Measurements from ENCODE around the gene TFF2.
A peak's percentile ranks its signal among the peaks of the same experiment; 100 is the strongest.

The TFF2 gene

DNA sequence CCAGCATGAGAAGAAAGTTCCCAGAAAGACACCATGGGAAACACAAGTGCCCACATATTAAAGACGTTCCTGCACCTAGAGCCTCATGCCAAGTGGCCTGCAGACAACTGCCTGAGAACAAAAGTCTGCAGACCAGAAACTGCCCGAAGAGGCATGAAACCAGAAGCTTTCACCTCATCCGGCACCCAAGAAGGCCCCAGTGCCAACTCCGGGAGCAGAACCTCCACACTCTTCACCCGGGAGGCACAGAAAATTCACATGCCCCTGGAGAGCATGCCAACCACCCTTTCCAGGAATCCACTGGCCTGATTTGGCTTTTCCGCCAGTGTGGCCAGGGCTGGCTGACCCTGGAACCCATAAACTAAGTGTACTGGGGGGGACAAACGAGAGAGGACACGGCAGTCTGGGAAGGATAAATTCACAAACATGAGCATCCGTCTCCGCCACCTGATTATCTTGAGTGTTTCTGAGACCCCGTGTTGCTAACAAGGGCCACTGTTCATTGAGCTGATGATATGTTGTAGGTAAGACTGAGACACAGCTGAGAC is 6.8 kb downstream of the TFF2 start:
- no peak for DNase-seq

DNA sequence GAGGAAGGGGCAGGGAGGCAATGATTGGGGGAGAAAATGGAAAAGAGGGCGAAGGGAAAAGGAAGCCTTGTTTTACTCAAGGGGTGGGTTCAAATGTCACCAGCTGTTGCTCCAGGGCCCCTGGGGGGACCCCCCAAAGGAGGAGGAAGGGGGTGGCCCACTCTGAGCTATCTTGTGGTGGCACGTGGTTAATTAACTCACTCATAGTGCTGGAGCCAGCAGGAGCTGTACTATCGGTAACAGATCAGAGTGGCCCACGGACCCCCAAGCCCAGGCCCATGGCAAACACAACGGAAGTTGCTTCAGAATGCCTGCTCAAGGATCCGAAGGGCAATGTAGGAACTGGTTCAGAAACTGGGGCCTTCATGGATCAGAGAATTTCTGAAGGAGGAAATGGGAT is 7.2 kb downstream of the TFF2 start:
- DNase-seq: no peak

DNA sequence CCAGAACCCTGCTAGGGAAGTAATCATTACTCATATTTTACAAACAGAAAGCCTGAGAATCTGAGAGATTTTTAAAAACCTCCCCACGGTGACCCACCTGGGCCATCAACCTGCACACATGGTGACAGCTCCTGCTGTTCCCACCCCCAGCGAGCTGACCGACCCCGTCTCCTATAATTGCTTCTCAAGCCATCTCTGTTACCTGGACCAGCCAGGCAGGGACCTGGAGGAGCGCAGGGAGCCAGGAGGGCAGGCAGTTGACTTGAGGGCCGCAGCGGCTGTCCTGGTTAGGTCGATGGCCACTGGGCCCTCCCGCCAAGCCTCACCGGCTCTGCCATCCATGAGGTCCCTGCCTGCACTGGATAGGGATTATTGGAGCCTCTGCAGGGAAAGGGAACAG is 7.7 kb downstream of the TFF2 start:
- no peak for DNase-seq

DNA sequence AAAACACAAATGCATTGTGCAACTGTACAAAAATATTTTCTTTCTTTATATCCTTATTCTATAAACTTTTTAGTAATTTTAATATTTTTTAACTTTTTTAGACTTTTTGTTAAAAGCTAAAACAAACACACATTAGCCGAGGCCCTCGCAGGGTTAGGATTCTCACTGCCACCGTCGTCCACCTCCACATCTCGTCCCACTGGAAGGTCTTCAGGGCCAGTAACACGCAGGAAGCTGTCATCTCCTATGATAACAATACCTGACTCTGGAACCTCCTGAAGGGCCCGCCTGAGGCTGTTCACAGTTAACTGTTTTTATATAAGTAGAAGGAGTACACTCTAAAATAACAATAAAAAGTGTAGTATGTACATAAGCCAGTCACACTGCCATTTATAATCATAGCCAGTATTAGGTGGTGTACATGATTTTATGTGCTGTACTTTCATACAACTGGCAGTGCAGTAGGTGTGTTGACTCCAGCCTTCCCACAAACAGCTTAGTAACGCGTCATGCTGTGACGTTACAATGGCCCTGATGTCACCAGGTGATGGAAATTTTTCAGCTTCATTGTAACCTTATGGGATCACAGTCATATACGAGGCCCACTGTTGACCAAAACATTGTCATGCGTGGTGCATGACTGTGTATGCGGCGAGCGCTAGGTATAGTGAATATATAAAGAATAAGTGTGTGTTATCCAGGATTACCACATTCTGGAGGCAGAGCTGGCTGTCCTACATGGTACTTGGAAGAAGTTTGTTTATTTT is 8.8 kb downstream of the TFF2 start:
- DNase-seq: no peak

DNA sequence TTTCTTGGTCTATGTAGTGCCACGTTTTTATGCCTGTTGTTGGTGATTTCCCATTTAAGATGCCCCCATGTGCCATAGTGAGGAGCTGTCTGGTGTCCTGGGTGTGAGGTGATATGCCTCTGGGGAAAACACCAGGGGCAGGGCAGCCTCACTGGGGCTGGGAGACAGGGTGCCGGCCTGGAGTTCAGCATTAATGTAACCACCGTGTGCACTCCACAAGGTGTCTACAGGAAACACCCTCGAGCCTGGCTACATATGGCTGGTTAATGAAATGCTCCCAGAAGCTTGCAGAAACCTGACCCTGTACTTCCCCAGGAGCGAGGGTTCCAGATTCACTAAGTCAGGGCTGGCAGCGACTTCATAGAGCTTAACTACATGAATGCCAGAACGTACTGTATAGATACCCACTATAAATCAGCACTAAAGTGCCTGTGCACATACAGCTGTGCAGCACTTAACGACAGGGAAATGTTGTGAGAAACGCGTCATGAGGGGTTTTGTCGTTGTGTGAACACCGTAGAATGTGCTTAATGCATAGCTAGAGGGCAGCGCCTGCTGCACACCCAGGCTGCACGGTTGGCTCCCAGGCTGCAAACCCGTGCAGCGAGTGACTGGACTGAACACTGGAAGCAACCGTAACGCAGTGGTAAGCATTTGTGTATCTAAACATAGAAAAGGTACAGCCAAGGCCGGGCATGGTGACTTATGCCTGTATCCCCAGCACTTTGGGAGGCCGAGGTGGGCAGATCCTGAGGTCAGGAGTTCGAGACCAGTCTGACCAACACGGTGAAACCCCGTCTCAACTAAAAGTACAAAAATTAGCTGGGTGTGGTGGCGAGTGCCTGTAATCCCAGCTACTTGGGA is 10.4 kb downstream of the TFF2 start:
- DNase-seq: peak; percentile 43

DNA sequence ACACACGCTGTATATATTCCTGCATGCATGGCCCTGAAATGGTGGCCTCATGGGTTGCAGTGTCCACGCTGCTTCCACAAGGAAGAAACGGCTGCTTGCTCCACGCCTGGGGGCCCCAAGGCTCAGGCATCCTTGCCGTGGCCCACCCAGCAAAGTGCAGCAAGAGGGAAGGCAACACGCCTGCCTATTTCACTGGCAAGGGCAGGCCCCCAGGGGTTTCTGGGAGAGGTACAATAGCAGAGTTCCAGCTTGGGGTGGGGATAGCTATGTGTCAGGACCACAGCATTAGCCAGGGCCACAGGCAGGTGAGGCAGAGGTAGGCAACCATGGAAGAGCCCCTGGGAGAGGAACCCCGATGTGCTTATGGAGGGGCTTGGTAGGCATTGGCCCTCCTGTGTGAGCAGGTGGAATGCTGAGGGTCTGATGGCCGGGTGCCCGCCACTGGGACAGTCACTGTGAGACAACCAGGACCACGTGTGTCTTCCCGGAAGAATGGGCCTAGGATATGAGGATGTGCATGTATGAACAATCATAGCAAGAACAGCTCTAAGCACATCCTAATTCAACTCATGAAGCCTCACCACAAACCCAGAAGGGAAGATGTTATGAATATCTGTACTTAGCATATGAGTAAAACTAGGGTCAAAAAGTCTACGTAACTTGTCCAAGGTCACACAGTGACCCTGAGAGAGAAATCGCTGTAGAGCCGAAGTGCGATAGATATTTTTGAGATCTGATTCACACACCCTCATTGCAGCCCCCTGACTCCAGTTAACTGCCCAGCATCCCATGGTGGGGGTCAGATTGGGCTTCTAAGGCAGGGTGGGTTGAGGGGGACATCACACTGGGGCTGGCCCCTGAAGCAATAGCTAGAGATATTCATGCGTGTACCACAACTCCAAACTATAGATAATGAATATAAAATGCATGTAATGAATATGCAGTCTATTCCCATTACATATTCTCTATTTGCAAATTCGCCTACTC is 11.8 kb downstream of the TFF2 start:
- no peak for DNase-seq

DNA sequence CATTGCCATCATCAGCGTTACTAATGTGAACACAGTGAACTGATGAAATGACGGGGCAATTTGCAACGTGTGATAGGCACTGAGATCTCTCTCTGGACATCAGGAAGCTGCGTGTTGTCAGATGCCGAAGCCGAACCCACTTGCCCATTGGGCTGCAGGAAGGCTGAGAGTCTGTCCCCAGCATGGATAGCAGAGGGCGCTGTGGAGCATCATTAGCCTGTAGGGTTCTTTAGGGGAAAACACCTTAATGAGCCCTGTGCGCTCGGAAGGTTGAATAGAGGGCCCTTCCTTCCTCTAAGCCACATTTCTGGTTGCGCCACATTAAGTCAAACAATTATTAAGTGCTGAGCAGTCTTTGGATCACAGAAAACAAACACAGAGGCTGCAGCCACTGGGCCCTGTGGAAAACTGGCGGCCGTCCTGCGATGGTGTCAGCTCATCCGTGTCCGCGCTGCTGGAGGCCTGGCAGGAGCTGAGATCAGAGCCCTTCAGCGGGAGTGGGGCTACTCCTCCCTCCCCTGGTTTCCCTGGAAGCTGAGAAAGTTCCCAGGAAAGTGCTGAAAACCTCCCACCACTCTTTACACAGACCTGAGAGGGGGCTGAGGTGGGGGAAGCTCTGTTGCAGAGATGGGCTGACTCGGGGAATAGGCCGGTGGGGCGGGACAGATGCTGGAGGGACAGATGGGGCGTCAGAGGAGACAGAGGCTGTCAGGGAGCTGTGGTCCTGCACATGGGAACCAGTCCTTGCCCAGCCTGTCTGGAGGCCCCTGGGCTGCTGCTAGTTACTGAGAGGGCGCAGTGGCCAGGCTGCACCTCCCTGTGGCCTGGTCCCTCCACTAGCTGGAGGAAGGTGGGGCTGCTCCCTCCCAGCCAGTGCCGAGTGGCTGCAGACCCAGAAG is 12.7 kb downstream of the TFF2 start:
- DNase-seq: peak; percentile 23

DNA sequence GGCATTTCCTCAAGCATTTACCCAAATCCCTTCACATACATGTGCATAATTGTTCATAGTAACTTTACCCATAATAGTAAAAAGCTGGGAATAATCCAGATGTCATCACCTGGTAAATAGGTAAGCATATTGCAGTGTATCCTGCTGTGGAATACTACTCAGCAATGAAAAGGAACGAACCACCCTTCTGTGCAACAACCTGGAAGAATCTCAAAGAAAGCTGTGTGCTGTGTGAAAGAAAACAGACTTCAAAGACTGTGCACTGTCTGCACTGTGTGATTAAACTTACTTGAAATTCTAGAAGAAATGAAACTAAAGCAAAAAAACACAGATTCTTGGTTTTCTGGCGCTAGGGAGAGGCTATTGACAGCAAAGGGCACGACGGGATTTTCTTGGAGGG is 13.5 kb downstream of the TFF2 start:
- no peak for DNase-seq

DNA sequence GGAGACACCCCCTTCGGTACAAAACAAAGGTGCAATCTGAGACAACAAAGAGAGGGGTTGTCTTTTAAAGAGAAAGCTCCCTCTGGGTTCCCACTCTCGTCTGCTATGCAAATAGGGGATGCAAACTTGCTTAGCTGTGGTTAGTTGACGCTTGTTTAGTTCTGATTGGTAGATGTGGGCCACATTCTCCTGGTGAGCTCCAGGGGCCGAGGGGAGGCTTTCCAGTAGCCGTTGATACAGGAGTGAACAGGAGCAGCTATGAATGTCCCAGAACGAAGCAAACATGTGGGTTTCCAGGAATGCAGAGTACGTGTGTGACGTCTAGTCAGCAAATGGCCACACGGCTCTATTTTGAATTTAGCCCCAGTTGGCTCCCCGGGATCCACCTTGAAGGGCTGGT is 14.7 kb downstream of the TFF2 start:
- no peak for DNase-seq

DNA sequence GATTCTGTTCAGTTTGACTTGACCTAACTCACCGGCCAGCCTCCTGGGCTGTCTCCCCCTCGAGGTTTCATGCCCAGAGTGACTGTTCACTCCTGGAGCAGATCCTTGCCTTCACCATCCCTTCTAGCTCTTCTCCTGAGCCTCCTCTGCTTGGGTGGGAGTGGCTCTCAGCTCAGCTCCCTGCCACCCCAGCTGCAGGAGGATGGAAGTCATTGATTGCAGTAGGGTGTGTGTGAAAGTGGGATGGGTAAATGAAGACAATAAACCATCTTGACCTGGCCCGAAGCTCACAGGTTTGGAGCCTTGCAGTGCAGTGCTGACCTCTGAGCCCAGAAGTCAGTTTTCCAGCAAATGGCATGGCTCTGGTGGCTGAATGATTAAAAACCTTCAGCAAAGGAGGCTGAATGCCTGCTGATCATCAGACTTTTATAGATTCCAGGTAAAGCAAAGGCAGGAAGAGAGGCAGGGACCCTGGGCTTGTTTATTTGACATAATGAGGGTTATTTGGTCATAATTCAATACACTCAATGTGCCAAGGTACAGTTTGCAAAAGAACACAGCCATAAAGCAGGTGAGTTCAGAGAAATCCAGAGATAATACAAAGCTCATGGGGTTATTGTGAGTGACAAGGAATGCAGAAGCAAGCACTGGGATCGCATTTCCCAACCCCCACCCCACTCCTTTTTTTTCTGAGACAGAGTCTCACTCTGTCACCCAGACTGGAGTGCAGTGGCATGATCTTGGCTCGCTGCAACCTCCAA is 18.1 kb downstream of the TFF2 start:
- DNase-seq: no peak

DNA sequence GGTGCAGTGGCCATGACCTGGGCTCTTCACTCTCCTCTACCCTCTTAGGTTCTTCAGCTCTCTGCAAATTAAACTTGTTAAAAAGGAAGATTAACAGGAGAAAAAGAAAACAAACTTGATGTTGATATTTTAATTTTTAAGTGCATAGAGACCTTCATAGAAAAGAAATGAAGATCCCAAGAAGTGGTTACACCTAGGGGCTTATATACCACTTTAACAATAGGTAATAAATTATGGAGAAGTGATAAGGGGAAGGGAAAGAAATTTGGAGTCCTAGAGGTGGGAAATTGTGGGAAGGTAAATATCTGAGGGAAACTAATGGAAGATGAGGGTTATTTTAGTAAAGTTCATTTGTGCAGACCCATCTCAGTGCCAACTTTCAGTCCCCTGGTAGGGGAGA is 19.1 kb downstream of the TFF2 start:
- DNase-seq: no peak

DNA sequence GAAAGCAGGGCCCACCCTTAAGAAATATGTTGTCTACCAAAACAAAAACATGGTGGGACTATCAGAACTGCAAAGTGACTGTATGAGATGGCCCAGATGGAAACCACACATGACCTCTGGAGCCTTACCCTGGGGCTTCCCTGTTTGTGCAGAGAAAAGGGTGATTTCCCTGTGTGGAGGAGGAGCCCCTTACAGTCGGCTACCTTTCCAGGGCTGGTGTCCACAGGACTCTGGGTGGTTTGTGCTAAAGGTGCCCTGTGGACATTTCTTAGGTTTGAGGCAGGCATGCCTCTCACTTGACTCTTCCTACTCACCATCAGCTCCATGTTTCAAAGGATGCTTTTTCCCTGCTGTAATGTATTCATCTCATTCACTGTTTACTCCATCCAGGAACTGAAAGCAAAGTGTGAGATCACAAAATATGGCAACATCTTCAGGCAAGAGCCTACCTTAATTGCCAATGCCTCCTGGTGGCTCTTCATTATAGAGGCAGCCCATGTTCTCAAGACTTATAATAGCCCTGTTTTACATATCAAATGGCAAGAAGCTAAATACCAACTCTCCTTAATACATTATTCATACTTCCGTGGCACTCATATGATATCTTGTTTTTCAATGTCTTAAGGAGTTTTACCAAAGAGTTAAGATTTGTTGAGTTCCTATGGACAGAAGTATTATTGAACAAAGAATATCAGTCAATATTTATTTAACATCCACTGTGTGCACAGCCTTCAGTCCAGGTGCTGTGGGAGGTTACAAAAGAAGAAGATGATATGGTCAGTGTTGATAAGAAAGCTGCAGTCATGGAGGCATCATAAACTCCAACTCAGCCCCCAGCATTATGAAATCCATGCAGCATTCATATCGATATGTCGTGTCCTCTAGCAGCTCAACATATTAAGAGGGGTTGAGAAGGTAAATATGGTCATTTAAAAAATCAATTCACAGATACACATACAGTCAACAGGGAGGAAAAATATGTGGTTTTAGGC is 20.1 kb downstream of the TFF2 start:
- DNase-seq: no peak

DNA sequence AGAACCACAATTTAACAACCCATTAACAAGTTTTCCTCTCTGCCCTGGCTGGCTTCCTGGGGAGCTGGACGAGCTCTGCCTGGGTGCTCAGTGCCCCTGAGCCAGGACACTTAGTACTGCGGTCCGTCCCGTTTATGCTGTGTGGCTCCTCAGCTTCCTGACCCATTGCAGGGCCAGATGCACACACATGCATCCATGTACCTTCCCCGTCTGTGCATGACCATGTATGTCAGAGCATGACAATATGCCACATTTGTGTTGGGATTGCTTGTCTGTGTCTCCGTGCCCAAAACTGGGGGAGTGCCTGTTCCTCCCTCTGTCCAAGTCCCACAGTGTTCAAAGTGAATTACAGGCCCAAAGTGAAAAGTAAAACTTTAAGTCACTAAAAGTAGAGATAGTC is 25.9 kb downstream of the TFF2 start:
- no peak for DNase-seq

DNA sequence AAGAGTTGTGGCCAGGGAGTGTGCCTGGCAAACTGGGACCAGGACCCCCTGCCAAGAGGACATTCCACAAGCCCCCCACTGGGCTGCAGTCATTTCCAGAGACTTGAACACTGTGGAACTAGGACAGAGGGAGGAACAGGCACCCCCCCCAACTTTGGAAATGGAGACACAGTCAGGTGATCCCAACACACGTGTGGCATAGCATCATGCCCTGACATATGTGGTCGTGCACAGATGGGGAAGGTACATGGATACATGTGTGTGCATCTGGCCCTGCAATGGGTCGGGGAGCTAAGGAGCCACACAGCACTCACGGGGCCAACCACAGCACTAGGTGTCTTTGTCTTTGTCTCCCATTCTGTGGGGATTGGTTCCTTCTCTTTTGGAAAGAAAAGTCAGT is 28.9 kb downstream of the TFF2 start:
- DNase-seq: no peak

DNA sequence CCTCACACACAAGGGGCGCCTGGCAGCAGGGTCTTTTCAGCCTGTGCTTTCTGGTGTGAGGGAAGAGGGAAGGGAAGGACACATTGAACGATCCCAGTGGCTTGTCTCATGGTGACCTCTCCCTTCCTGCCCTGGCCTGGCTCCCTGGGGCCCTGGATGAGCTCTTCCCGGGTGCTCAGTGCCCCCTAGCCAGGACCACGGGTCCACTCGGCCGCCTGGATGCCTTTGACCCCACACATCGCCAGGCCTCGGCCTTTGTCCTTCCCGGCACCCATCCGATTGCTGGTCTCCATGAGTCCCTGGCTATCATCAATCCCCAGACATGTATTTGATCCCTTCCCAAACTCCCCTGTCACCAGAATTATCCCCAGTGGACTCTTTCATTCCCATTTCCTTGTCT is 29.6 kb downstream of the TFF2 start:
- no peak for DNase-seq

DNA sequence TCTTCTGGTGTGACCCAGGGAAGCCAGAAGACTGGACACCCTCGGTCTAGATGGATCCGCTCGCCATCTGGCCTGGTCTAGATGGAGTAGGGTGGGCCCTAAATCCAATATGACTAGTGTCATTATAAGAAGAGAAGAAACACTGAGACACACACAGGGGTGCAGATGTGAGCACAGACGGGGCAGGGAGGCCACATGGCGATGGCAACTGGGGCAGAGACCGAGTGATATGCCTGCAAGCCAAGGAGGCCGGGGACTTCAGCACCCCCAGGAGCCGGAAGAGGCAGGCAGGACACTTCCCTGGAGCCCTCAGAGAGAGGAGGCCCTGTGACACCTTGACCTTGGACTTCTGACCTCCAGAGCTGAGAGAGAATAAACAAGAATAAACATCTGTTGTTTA is 30.0 kb downstream of the TFF2 start:
- no peak for DNase-seq

DNA sequence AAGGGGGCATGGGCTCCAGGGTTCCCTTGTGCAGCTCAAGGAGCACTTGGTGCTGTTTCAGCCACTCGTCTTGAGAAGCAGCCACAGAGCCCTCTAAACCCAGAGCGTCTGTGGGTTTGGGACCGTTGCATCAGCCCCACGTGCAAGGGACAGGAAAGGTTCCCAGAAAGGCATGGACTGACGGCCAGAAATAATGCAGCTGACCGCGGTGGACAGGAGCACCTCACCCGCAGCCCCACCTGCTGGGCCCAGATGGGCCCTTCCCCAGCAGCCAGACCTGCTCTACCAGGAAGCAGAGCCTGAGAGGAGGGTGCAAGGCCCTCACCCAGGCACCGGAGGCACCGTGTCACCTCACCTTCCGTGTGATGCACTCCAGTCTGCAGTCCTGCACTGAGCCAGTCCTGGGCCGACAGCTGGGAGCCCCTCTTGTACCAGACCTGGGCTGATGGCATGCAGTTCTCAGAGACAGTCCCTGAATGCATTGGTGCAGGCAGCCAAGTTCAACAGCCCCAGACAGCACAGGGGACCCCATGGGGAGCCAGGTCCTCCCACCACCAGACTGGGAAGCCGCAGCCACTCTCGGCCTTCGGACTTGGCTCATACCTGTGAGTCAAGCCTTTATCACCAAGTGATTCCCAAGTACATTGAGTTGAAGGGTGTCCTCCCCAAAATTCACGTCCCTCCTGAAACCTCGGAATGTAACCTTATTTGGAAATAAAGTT is 30.8 kb downstream of the TFF2 start:
- DNase-seq: no peak

DNA sequence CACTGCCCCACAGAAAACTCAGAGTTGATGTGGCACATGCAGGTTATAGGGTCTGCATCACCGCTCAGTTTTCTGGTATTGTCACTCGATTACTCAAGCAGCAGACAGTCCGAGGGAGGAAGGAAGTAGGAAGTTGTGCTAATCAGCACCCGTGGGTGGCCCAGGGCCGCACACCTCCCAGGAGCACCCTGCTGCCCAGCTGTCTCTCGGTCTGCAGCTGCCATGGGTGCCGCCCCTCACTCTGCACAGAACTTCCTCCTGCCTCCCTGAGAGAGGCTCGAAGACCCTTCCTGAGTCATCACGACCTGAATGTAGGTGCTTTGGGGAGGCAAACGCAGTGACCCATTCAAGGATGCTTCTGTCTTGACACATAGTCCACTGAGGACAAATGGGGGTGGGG is 31.4 kb downstream of the TFF2 start:
- no peak for DNase-seq
